CD14-positive monocyte (primary cell): ENCODE results near the gene GALNT6. TPM values are rescaled to one million over a fixed set of nuclear protein-coding genes. Genes with fewer than 3 reads are reported as not detected.

Experiments used
- DNase-seq, 3 donors: peaks; one replicate each; pipeline ENCODE4 v3.0.0-alpha.2; 2011 to 2022
- H2AFZ ChIP-seq: 2 replicates; pipeline ENCODE4 v1.6.0; 2012; ENCODE audit warnings: mild to moderate bottlenecking, low read depth, low read length, inconsistent platforms; ENCODE audit not compliant: insufficient read depth, poor library complexity, severe bottlenecking
- H3K27ac ChIP-seq, 2 donors: 1 replicate in 1 of 2; 2 replicates in 1 of 2; pipeline ENCODE4 v1.5.1; 2012 to 2013; ENCODE audit warnings: low read length in 2 of 2, control low read depth in 1 of 2, inconsistent platforms in 1 of 2, low read depth in 1 of 2, mild to moderate bottlenecking in 1 of 2
- H3K27me3 ChIP-seq, 2 donors: one replicate each; pipeline versions ENCODE4 v1.6.0 to v1.6.1; 2011 to 2013; ENCODE audit warnings: low read length in 2 of 2; ENCODE audit not compliant: control insufficient read depth in 2 of 2, insufficient read depth in 2 of 2
- H3K36me3 ChIP-seq, 2 donors: replicated peaks in 1 of 2; 1 replicate in 1 of 2; 2 replicates in 1 of 2; pipeline versions ENCODE4 v1.5.1 to v1.6.1; 2012 to 2013; ENCODE audit warnings: low read length in 2 of 2, control low read depth in 1 of 2, inconsistent platforms in 1 of 2, mild to moderate bottlenecking in 1 of 2; ENCODE audit not compliant: insufficient read depth in 2 of 2, control insufficient read depth in 1 of 2
- H3K4me1 ChIP-seq, 2 donors: 1 replicate in 1 of 2; 2 replicates in 1 of 2; pipeline versions ENCODE4 v1.5.1 to v1.6.1; 2012 to 2013; ENCODE audit warnings: low read length in 2 of 2, control low read depth in 1 of 2, inconsistent platforms in 1 of 2, mild to moderate bottlenecking in 1 of 2, moderate library complexity in 1 of 2; ENCODE audit not compliant: insufficient read depth in 2 of 2, control insufficient read depth in 1 of 2
- H3K4me2 ChIP-seq: replicated peaks from 2 replicates; pipeline ENCODE3; 2012; ENCODE audit warnings: low read length, moderate library complexity, mild to moderate bottlenecking; ENCODE audit not compliant: poor library complexity, severe bottlenecking; ENCODE audit errors: extremely low read depth
- H3K4me3 ChIP-seq, 3 experiments: fragments of 200-600 bp in 1 of 3; sonication (generic) in 1 of 3; replicated peaks in 1 of 3; 1 replicate in 2 of 3; 2 replicates in 1 of 3; pipeline ENCODE4 v1.5.1; 2011 to 2013; ENCODE audit warnings: low read length in 3 of 3, mild to moderate bottlenecking in 3 of 3, control low read depth in 2 of 3, low read depth in 2 of 3, inconsistent platforms in 1 of 3, moderate library complexity in 1 of 3
- H3K79me2 ChIP-seq: 2 replicates; pipeline ENCODE4 v1.6.0; 2012; ENCODE audit warnings: mild to moderate bottlenecking, control low read depth, inconsistent platforms, low read length, moderate library complexity; ENCODE audit not compliant: insufficient read depth
- H3K9ac ChIP-seq: 2 replicates; pipeline ENCODE4 v1.6.0; 2017; ENCODE audit warnings: low read length, mild to moderate bottlenecking; ENCODE audit not compliant: insufficient read depth, poor library complexity, severe bottlenecking
- H3K9me3 ChIP-seq, 2 donors: replicated peaks in 1 of 2; 1 replicate in 1 of 2; 2 replicates in 1 of 2; pipeline versions ENCODE4 v1.5.1 to v1.6.1; 2012 to 2013; ENCODE audit warnings: low read length in 2 of 2, control low read depth in 1 of 2; ENCODE audit not compliant: control insufficient read depth in 1 of 2, insufficient read depth in 1 of 2
- H4K20me1 ChIP-seq: 2 replicates; pipeline ENCODE4 v1.6.0; 2012; ENCODE audit warnings: mild to moderate bottlenecking, low read length, control low read depth, moderate library complexity; ENCODE audit not compliant: insufficient read depth
- H3K27ac Mint-ChIP-seq, 7 donors: one replicate each; pipeline ENCODE4 v1.8.0; 2020; ENCODE audit warnings: mild to moderate bottlenecking in 7 of 7, mixed read lengths in 7 of 7, moderate library complexity in 6 of 7, inconsistent platforms in 2 of 7
- H3K27me3 Mint-ChIP-seq, 3 donors: one replicate each; pipeline ENCODE4 v1.8.0; 2021 to 2022; ENCODE audit warnings: low read depth in 3 of 3, mild to moderate bottlenecking in 3 of 3, mixed read lengths in 3 of 3, moderate library complexity in 3 of 3, inconsistent platforms in 1 of 3
- H3K36me3 Mint-ChIP-seq, 2 donors: one replicate each; pipeline ENCODE4 v1.8.0; 2020; ENCODE audit warnings: mixed read lengths in 2 of 2, inconsistent platforms in 1 of 2, mild to moderate bottlenecking in 1 of 2
- H3K4me1 Mint-ChIP-seq: one replicate; pipeline ENCODE4 v1.8.0; 2020; ENCODE audit warnings: mild to moderate bottlenecking, mixed read lengths
- H3K4me3 Mint-ChIP-seq, 2 donors: one replicate each; pipeline ENCODE4 v1.8.0; 2020; ENCODE audit warnings: mild to moderate bottlenecking in 2 of 2, mixed read lengths in 2 of 2, moderate library complexity in 1 of 2
- H3K9me3 Mint-ChIP-seq, 7 donors: one replicate each; pipeline ENCODE4 v1.8.0; 2020 to 2022; ENCODE audit warnings: mixed read lengths in 7 of 7, mild to moderate bottlenecking in 6 of 7, moderate library complexity in 6 of 7, inconsistent platforms in 2 of 7
- WGBS: methylation state at CpG from one replicate; pipeline ENCODE4 v1.1.5; 2013; ENCODE audit warnings: missing lambda C conversion rate; ENCODE audit not compliant: insufficient coverage; 5-methylcytosine and 5-hydroxymethylcytosine counted together
- intact Hi-C, 2 donors: fragments of 100-400 bp; cut with micrococcal nuclease; formaldehyde crosslinking; loops; one replicate each; pipeline versions ENCODE4 v1.15.0 to v1.15.1; 2023
- polyA plus RNA-seq, 3 donors: library from polyadenylated mRNA; depleted of rRNA in 1 of 3; unstranded in 2 of 3; stranded (reverse) in 1 of 3; fragments of 300-500 nt in 2 of 3; fragments of >200 nt in 1 of 3; fragmentation: Illumina TruSeq in 2 of 3; gene quantifications; 1 replicate in 2 of 3; 2 replicates in 1 of 3; pipeline ENCODE4 v1.2.3, GENCODE V29; 2012 to 2021
- TF ChIP-seq, protein P1 (sequence below): fragments of 200-600 bp; IDR thresholded peaks from one replicate; pipeline ENCODE4 v1.8.0; 2022; ENCODE audit warnings: antibody characterized with exemption, mild to moderate bottlenecking

GALNT6 gene
- polyA plus RNA-seq, 3 donors = 3.2 to 12.9 (median 10.4) TPM

DNA sequence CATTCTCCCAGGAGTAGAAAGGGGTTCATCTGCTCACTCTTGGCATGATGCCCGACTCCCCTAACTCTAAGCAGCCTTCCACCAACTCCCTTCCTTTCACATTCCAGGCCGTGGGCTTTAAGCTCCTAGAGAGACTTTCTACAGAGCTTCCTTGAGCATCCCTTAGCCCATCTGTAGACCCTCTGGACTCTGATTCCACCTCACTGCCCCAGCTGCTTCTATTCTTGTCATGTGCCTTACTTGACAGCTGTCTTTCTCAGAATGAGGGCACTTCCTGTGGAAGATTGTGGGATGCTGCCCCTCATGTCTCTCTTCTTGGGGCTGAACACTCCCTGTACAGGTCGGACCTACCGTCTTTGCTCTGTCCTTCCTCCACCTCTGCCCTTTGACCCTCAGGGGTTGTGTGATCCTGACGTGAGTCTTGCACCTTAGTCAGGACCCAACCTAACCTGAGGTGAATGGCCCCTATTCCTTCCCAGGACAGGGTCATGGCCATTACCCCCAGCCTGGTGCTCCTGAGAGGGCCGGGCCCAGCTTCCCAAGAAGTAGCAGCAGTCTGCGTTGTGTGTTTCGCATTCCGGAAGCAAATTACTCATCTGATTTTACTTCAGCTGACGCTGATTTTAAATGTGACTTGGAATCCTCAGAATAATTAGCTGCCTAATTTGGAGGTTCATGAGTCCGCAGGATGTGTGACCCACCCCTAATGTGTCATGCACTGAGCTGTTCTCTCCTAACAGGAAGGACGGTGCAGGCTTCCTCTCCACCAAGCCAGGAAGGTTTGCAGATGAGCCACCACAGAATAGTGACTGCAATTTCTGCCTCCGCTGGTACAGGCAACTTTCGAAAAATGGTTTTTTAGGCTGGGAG, 2.7 kb upstream of the GALNT6 start:
- Mint-ChIP-seq H3K9me3 (peaks cover 0 to 2% (median 0%) of the 10 kb centered on the region in 7 donors), H3K27me3 (peaks cover 0 to 3% (median 3%) of the 10 kb centered on the region in 3 donors), H3K4me3 (peak overlapping the region; percentile 52 to 93), H3K27ac (peak overlapping the region; percentile 89 to 97 (median 95)), H3K4me1 (peaks cover 72% of the 10 kb centered on the region), H3K36me3 (peaks cover 12 to 13% of the 10 kb centered on the region in 2 donors)
- TF ChIP-seq, protein P1, sequence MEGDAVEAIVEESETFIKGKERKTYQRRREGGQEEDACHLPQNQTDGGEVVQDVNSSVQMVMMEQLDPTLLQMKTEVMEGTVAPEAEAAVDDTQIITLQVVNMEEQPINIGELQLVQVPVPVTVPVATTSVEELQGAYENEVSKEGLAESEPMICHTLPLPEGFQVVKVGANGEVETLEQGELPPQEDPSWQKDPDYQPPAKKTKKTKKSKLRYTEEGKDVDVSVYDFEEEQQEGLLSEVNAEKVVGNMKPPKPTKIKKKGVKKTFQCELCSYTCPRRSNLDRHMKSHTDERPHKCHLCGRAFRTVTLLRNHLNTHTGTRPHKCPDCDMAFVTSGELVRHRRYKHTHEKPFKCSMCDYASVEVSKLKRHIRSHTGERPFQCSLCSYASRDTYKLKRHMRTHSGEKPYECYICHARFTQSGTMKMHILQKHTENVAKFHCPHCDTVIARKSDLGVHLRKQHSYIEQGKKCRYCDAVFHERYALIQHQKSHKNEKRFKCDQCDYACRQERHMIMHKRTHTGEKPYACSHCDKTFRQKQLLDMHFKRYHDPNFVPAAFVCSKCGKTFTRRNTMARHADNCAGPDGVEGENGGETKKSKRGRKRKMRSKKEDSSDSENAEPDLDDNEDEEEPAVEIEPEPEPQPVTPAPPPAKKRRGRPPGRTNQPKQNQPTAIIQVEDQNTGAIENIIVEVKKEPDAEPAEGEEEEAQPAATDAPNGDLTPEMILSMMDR = no peak
- H3K9ac ChIP-seq = no peak overlapping the region
- 46% methylated on average over 10 of the region's 14 CpGs for WGBS
- intact Hi-C loops = loop anchor here in 1 of 2 donors (5.0 kb wide), 1 partner anchor 72 kb away; the partner anchor contains the start of gene BIN2
- peak; percentile 80 to 90 (median 80) for DNase-seq
- H2AFZ ChIP-seq = no peak overlapping the region
- no peaks in the 10 kb centered on the region for H3K9me3 ChIP-seq
- peaks cover 62 to 82% of the 10 kb centered on the region in 2 donors for H3K4me1 ChIP-seq
- no peaks in the 10 kb centered on the region for H3K27me3 ChIP-seq
- H4K20me1 ChIP-seq = peaks cover 3% of the 10 kb centered on the region
- H3K79me2 ChIP-seq = no peaks in the 10 kb centered on the region
- H3K27ac ChIP-seq = peak overlapping the region; percentile 46 to 84
- no peaks in the 10 kb centered on the region for H3K36me3 ChIP-seq
- H3K4me3 ChIP-seq = peak overlapping the region in 1 of 3 experiments; percentile 95
- H3K4me2 ChIP-seq = peak overlapping the region; percentile 98

DNA sequence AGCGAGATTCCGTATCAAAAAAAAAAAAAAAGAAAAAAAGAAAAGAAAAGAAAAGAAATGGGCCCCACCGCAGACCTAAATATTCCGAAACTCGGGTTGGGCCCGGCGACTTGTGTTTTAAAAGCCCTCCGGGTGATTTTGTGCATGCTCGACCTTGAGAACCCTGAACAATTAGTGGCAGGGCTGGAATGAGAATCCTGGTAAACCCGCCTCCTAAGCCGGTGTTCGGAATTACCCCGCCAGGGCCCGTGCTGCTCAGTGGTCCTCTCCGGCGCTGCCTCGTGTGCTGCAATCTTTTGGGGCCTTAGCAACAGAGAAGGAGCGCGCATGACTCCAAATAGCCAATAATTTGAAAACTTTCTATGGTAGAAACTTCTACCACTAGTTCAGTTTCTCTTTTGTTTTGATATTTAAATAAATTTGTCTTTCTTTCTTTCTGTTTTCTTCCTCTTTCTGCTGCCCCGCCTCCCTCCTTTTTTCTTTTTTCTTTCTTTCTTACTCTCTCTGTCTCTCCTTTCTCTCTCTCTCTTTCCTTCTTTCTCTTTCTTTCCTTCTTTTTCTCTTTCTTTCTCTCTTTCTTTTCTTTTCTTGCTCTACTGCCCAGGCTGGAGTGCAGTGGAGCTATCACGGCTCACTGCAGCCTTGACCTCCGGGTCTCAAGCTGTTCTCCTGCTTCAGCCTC, 1.5 kb upstream of the GALNT6 start:
- H3K9me3 Mint-ChIP-seq = peaks cover 0 to 2% (median 0%) of the 10 kb centered on the region in 7 donors
- Histone ChIP-seq H3K79me2 (no peaks in the 10 kb centered on the region), H3K4me2 (peak overlapping the region; percentile 98), H3K4me3 (peak overlapping the region; percentile 72 to 95 (median 85)), H3K4me1 (peaks cover 66 to 82% of the 10 kb centered on the region in 2 donors), H3K27me3 (no peaks in the 10 kb centered on the region), H3K9ac (peak overlapping the region; percentile 78), H2AFZ (no peak overlapping the region), H4K20me1 (peaks cover 3% of the 10 kb centered on the region), H3K36me3 (no peaks in the 10 kb centered on the region), H3K27ac (peak overlapping the region; percentile 6 to 84), H3K9me3 (no peaks in the 10 kb centered on the region)
- peaks cover 12 to 14% of the 10 kb centered on the region in 2 donors for H3K36me3 Mint-ChIP-seq
- TF ChIP-seq, protein P1 = no peak
- intact Hi-C loops = loop anchor here in 1 of 2 donors (5.0 kb wide), 1 partner anchor 70 kb away; the partner anchor contains the start of gene BIN2
- H3K27ac Mint-ChIP-seq = peak overlapping the region; percentile 62 to 96 (median 93)
- DNase-seq = peak; percentile 35 to 71 (median 38)
- peaks cover 73% of the 10 kb centered on the region for H3K4me1 Mint-ChIP-seq
- 52% methylated on average over 11 of the region's 22 CpGs for WGBS
- H3K27me3 Mint-ChIP-seq = peaks cover 0 to 3% (median 3%) of the 10 kb centered on the region in 3 donors
- peak overlapping the region; percentile 88 to 93 for H3K4me3 Mint-ChIP-seq
